Mammary epithelial cell (primary cell): Measurements from ENCODE around the gene TUBGCP2.

Source experiments
- EZH2 ChIP-seq: IDR thresholded peaks from 2 replicates; pipeline ENCODE4 v1.6.1; 2012; ENCODE audit warnings: low read length, inconsistent platforms, borderline replicate concordance
- TF ChIP-seq, protein P1 (sequence below), 2 donors: IDR thresholded peaks in 1 of 2; conservative IDR thresholded peaks in 1 of 2; 2 replicates each; pipeline ENCODE4 v1.5.1; 2011 to 2012; ENCODE audit warnings: inconsistent platforms in 2 of 2, low read length in 2 of 2, mild to moderate bottlenecking in 2 of 2, control low read depth in 1 of 2, low read depth in 1 of 2; ENCODE audit not compliant: insufficient read depth in 1 of 2; ENCODE audit errors: extremely low read depth in 1 of 2

DNA sequence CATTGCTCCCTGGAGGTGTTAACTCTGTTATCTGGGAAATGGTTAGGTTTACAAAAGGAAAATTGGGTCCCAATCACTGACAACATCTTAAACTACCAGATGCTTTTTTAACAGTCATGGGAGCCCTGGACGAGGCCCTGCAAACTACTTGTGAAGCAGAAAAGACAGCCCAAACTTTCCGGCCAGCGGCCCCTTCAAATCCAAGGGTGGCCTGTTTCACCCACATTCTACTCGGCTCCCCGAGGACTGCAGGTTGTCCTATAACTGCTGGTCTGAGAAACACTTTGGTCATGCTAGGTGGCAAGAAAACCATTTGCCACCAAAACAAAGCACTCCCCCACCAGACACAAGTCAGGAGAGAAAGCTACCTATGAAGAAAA lies 2.6 kb downstream of the TUBGCP2 start:
- TF ChIP-seq, protein P1, sequence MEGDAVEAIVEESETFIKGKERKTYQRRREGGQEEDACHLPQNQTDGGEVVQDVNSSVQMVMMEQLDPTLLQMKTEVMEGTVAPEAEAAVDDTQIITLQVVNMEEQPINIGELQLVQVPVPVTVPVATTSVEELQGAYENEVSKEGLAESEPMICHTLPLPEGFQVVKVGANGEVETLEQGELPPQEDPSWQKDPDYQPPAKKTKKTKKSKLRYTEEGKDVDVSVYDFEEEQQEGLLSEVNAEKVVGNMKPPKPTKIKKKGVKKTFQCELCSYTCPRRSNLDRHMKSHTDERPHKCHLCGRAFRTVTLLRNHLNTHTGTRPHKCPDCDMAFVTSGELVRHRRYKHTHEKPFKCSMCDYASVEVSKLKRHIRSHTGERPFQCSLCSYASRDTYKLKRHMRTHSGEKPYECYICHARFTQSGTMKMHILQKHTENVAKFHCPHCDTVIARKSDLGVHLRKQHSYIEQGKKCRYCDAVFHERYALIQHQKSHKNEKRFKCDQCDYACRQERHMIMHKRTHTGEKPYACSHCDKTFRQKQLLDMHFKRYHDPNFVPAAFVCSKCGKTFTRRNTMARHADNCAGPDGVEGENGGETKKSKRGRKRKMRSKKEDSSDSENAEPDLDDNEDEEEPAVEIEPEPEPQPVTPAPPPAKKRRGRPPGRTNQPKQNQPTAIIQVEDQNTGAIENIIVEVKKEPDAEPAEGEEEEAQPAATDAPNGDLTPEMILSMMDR (conservative IDR thresholded peaks at IDR 0.05 in 1 of 2, IDR thresholded peaks at IDR 0.05 in 1 of 2; ENCODE audit: extremely low read depth in 1 of 2, insufficient read depth in 1 of 2, low read depth in 1 of 2, low read length in 2 of 2), result no peak
- no peak for TF ChIP-seq EZH2
